RWPE2 (cell line): Measurements from ENCODE around the gene AIFM3.

Experiments used
- ATAC-seq: fragments of 200-7000 bp; cut with Tn5 transposase; 3 replicates; pipeline ENCODE4 v1.9.1; 2021; ENCODE audit warnings: low read depth
- DNase-seq: peaks from one replicate; pipeline ENCODE4 v3.0.0-alpha.2; 2020; ENCODE audit warnings: low spot score
- H3K27ac ChIP-seq: fragments of 450-650 bp; 2 replicates; pipeline ENCODE4 v1.5.1; 2017; ENCODE audit warnings: mild to moderate bottlenecking; ENCODE audit not compliant: poor library complexity, severe bottlenecking
- H3K27me3 ChIP-seq: fragments of 250-450 bp; sonication (Bioruptor Pico); 2 replicates; pipeline ENCODE4 v1.5.1; 2021; ENCODE audit warnings: mild to moderate bottlenecking, moderate library complexity; ENCODE audit not compliant: insufficient read depth, poor library complexity, severe bottlenecking
- H3K36me3 ChIP-seq: fragments of 250-450 bp; sonication (Bioruptor Pico); 2 replicates; pipeline ENCODE4 v1.5.1; 2020; ENCODE audit warnings: low read depth, mild to moderate bottlenecking, moderate library complexity
- H3K4me1 ChIP-seq: fragments of 250-450 bp; sonication (Bioruptor Pico); 2 replicates; pipeline ENCODE4 v1.5.1; 2021; ENCODE audit warnings: mild to moderate bottlenecking, moderate library complexity; ENCODE audit not compliant: insufficient read depth, poor library complexity, severe bottlenecking
- H3K4me3 ChIP-seq: fragments of 250-450 bp; sonication (Bioruptor Pico); 2 replicates; pipeline ENCODE4 v1.5.1; 2021; ENCODE audit warnings: mild to moderate bottlenecking, moderate library complexity; ENCODE audit not compliant: severe bottlenecking
- H3K9me3 ChIP-seq: fragments of 250-450 bp; sonication (Bioruptor Pico); 2 replicates; pipeline ENCODE4 v1.5.1; 2021; ENCODE audit warnings: mild to moderate bottlenecking, moderate library complexity; ENCODE audit not compliant: severe bottlenecking
- CTCF ChIP-seq: fragments of 450-650 bp; IDR thresholded peaks from one replicate; pipeline ENCODE4 v1.5.1; 2017; ENCODE audit warnings: mild to moderate bottlenecking, moderate library complexity; ENCODE audit not compliant: poor library complexity, severe bottlenecking

The AIFM3 gene

DNA sequence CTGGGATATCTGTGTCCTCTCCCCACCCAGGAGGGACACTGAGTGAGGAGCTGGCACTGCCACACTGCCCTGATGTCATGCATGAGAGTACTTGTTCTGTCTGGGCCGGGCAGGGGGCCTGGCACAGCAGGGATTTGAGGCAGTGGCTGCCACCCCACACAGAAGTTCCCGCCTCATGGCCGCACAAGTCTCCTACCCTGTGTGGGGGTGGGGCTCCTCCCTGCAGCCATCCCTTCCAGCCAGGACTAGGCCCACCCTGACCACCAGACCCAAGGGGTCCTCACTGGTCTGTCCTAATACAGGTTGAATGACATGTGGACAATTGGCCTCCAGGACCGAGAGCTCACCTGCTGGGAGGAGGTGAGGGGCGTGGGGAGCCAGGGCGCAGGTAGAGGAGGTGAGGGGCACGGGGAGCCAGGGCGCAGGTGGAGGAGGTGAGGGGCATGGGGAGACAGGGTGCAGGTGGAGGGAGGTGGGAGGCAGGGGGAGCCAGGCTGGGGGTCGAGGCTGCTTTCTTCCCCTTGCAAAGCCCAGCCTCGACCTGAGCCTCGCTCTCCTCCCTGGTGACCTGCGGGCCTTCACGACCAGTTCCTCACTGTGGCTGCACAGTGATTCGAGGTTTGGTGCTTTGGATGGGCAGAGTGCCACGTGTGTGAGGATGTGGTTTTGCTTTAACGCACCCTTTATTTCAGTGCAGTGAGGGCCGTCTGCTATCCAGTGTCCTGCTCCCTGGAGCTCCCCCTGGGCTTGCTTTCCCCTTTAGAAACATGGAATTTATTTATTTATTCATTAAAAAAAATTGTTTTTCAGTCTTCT is 22.5 kb downstream of the AIFM3 start:
- Histone ChIP-seq H3K36me3 (peaks cover 43% of the 10 kb centered on the region), H3K4me1 (no peaks in the 10 kb centered on the region), H3K27ac (no peak overlapping the region), H3K27me3 (no peaks in the 10 kb centered on the region), H3K9me3 (no peaks in the 10 kb centered on the region), H3K4me3 (no peak overlapping the region)
- TF ChIP-seq CTCF, result no peak
- ATAC-seq (no peak), DNase-seq (no peak)

GRCh38 chr22:20990184-20991180 is 23.4 kb downstream of the AIFM3 start:
- H3K27me3 ChIP-seq, result no peaks in the 10 kb centered on the region
- no peak for TF ChIP-seq CTCF
- no peak for DNase-seq
- H3K9me3 ChIP-seq, result no peaks in the 10 kb centered on the region
- peaks cover 39% of the 10 kb centered on the region for H3K36me3 ChIP-seq
- H3K4me3 ChIP-seq, result no peak overlapping the region
- no peak for ATAC-seq
- no peak overlapping the region for H3K27ac ChIP-seq
- H3K4me1 ChIP-seq, result no peaks in the 10 kb centered on the region

- Histone ChIP-seq H3K4me3 (no peak overlapping the region), H3K4me1 (no peaks in the 10 kb centered on the region), H3K36me3 (peaks cover 30% of the 10 kb centered on the region), H3K9me3 (no peaks in the 10 kb centered on the region), H3K27me3 (no peaks in the 10 kb centered on the region), H3K27ac (no peak overlapping the region)
- ATAC-seq (no peak), DNase-seq (no peak)
- TF ChIP-seq CTCF, result no peak
Measured at GRCh38 chr22:20991252-20992055, 24.4 kb downstream of the AIFM3 start.

DNA sequence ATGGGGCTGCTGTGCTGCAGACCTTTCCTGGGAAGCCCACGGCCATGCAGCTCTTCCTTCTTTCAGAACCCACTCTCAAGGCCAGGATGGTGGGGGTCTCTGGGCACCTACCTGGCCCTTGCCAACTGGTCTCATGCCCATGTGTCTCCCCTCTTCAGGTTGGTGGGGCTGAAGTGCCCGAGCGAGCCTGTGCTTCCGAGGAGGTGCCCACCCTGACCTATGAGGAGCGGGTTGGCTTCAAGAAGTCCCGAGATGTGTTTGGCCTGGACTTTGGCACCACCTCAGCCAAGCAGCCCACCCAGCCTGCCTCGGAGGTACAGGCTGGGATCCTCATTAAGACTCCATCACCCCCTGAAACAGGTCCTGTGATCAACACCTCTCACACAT is 25.0 kb downstream of the AIFM3 start:
- DNase-seq (no peak), ATAC-seq (no peak)
- no peaks in the 10 kb centered on the region for H3K4me1 ChIP-seq
- no peak overlapping the region for H3K4me3 ChIP-seq
- no peak overlapping the region for H3K27ac ChIP-seq
- H3K9me3 ChIP-seq, result no peaks in the 10 kb centered on the region
- no peaks in the 10 kb centered on the region for H3K27me3 ChIP-seq
- no peak for TF ChIP-seq CTCF
- H3K36me3 ChIP-seq, result peaks cover 26% of the 10 kb centered on the region
